Femur (tissue), 1 donor: ENCODE results near the gene SPINT2.
"Not testable (repeated sequence)": the region's sequence is repeated elsewhere in the genome, so short reads cannot be mapped to it uniquely, and the experiment has no call there.

Experiments
- DNase-seq: peaks from one replicate; pipeline ENCODE4 v3.0.0-alpha.2; 2017

SPINT2 gene

DNA sequence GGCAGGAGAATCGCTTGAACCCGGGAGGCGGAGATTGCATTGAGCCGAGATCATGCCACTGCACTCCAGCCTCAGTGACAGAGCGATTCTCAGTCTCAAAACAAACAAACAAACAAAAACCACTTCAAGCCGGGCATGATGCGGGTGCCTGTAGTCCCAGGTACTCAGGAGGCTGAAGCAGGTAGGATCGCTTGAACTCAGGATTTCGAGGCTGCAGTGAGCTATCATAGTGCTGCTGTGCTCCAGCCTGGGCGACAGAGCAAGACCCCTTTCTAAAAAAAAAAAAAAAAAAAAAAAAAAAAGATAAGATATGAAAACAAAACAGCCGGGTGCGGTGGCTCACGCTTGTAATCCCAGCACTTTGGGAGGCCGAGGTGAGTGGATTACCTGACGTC lies 21.1 kb upstream of the SPINT2 start:
- DNase-seq: peak; percentile 10

GRCh38 chr19:38245826-38246498 lies 18.4 kb upstream of the SPINT2 start:
- peak; percentile 41 for DNase-seq

DNA sequence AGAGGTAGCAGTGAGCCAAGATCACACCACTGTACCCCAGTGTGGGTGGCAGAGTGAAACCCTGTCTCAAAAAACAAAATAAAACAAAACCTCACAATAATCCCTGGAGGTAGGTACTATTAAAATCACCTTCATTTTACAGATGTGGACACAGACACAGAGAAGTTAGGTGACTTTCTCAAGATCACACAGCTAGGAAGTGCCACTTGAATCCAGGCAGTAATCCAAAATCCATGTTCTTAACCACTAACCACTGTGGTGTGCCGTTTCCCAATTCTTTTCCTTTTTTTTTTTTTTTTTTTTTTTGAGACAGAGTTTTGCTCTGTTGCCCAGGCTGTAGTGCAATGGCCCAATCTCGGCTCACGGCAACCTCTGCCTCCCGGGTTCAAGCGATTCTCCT lies 17.2 kb upstream of the SPINT2 start:
- no peak for DNase-seq

GRCh38 chr19:38247734-38248268 lies 16.6 kb upstream of the SPINT2 start:
- DNase-seq: peak; percentile 13

GRCh38 chr19:38248421-38248820 lies 16.0 kb upstream of the SPINT2 start:
- DNase-seq: no peak

DNA sequence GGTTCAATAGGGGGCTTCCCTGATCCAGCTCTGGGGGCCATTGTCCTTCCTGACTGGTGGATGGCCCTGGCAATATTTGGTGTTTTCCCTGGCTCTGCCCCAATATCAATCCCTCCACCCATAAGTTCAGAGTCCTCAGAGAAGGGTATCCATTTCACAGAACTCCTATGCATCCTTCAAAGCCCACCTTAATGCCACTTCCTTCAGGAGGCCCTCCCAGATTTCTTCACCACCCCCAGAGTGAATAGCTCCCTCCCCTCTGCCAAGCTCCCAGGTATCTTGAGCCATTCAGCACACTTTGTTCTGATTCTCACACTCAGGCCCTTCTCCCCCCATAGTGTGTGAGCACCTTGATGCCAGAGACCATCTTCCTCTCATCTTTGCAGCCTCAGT lies 13.9 kb upstream of the SPINT2 start:
- peak; percentile 17 for DNase-seq

- DNase-seq: peak; percentile 85
Measured at GRCh38 chr19:38250821-38251563, 13.4 kb upstream of the SPINT2 start.

DNA sequence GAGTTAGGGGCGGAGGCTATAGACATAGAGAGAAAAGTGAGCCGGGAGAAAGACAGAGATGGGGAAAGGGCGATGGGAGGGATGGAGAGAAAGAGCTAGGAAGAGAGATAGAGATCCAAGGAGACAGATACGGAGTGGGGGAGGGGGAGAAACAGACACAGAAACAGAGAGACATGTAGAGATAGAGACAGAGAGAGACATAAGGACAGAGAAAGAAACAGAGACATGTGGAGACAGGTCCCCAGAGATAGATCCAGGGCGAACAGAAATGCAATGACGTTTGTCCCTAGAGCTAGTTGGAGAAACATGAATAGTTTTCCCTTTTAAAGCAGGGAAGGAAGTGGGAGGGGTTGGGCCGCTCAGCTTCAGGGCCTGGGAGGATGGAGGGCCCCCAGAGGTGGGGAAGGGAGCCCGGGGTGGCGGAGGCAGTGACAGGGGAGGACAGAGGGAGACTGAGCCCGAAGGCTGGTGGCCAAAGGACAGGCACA lies 12.8 kb upstream of the SPINT2 start:
- DNase-seq: peak; percentile 62

DNA sequence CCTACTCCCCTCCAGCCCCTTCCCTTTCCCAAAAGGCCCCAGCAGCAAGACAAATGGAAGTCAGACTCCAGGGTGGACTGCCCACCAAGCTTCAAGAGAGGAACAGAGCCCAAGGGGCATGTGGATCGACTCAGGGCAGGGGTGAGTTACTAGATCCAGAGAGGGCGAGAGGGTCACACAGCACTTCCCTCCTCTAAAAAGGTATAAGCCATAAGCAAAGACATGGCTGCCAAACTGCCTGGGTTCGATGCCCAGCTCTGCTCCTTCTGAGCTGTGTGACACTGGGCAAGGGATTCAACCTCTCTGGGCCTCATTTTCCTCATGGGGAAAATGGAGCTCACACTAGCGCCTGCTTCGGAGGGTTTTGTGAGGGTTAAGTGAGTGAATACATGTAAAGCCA lies 12.0 kb upstream of the SPINT2 start:
- DNase-seq: peak; percentile 15

DNA sequence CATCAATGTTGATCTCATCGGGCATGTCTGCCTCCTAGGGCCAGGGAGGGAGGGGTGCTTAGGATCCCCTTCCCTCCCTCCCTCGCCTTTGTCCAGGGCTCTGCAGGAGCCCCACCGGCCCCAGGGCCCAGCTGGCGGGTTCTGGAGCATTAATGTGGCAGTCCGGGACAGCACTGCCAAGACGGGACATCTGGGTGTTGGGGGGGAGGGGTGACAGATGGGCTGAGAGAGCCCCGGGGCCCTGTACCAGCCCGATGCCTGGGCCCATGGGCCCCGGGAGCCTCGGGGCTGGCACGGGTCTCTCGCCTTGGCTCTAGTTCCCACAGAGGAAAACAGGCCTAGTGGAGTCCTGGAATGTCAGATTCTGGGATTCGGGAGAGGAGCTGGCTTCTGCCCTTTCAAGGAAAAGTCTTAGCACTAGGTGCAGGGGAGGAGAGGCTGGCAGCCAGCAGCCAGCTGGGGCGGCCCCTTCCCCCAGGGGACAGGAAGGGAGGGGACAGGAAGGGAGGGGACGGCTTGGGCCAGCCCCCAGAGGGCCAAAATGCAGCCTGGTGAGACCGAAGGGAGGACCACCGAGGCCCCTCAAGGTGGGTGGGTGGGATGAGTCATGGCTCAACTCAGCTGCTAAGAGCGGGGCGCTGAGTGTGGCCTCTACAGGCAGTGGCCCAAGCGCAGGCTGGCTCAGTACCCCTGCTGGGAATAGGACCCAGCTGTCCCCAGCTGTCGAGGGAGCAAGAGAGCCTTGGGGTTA lies 11.3 kb upstream of the SPINT2 start:
- peak; percentile 56 for DNase-seq

- no peak for DNase-seq
Measured at GRCh38 chr19:38253788-38254187, 10.6 kb upstream of the SPINT2 start.

GRCh38 chr19:38255383-38256014 lies 8.9 kb upstream of the SPINT2 start:
- DNase-seq: peak; percentile 28

DNA sequence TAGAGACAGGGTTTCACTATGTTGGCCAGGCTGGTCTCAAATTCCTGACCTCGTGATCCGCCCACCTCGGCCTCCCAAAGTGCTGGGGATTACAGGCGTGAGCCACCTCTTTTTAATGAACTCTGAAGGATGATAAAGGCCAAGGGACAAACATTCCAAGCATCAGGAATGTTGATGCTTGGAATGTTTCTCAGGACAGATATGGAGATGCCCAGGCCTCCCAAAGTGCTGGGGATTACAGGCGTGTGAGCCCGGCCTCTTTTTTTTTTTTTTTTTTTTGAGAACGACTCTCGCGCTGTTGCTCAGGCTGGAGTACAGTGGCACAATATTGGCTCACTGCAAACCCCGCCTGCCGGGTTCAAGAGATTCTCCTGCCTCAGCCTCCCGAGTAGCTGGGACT lies 2.4 kb upstream of the SPINT2 start:
- DNase-seq: not testable (repeated sequence)

- no peak for DNase-seq
Measured at GRCh38 chr19:38262585-38263268, 1.6 kb upstream of the SPINT2 start.

GRCh38 chr19:38263689-38264485 lies 486 bp upstream of the SPINT2 start:
- DNase-seq: peak; percentile 64

GRCh38 chr19:38265213-38265861 lies 964 bp downstream of the SPINT2 start:
- DNase-seq: no peak

DNA sequence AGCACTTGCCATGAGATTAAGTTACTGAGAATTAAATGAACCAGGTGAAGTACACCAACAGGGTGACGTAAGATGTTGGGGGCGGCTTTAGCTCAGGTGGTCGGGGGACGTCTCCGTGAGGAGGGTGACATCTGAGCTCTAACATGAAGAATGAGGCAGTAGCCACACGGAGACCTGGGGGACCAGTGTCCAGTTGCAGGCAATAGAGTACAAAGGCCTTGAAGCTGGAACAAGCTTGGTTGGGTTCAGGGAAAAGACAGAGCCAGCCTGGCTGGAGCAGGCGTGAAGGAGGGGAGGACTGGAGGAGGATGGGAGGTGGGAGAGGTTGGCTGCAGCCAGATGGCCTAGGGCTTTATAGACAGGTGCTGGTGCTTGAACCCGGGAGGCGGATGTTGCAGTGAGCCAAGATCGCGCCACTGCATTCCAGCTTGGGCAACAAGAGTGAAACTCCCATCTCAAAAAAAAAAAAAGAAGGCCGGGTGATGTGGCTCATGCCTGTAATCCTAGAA lies 1.6 kb downstream of the SPINT2 start:
- no peak for DNase-seq

- DNase-seq: no peak
Measured at GRCh38 chr19:38266981-38267597, 2.7 kb downstream of the SPINT2 start.

GRCh38 chr19:38267761-38268483 lies 3.5 kb downstream of the SPINT2 start:
- DNase-seq: no peak
